DOHH2 (cell line): ENCODE data around the gene MRPL11.

Experiments
- EZH2phosphoT487 ChIP-seq: fragments of 200-600 bp; sonication (generic); IDR thresholded peaks from 2 replicates; pipeline ENCODE4 v1.6.1; 2017; ENCODE audit warnings: borderline replicate concordance, mild to moderate bottlenecking, antibody characterized with exemption, low read length, moderate library complexity, mixed read lengths
- TF ChIP-seq, protein P1 (sequence below): fragments of 200-600 bp; sonication (generic); IDR thresholded peaks from one replicate; pipeline ENCODE4 v1.5.1; 2014; ENCODE audit warnings: antibody characterized with exemption, mild to moderate bottlenecking, low read depth, low read length; ENCODE audit not compliant: poor library complexity, severe bottlenecking

DNA sequence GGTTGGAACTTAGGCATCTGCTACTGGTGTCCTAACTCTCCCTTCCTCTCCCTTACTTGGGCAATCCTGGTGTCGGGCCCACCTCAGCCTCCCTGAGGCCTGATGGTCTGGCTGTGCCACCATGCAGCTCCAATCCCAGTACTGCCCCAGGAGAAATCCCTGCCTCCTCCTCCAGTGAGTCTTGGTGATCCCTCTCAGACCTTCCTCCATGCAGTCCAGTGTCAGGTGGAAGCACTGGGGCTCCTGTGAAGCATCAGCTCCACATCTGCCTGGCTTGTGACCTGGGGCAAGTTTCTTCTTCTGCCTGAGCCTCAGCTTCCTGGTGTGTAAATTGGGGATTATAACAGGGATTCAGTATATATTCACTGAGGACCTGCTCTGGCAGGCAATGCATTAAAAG lies 26.3 kb upstream of the MRPL11 start:
- TF ChIP-seq, protein P1, sequence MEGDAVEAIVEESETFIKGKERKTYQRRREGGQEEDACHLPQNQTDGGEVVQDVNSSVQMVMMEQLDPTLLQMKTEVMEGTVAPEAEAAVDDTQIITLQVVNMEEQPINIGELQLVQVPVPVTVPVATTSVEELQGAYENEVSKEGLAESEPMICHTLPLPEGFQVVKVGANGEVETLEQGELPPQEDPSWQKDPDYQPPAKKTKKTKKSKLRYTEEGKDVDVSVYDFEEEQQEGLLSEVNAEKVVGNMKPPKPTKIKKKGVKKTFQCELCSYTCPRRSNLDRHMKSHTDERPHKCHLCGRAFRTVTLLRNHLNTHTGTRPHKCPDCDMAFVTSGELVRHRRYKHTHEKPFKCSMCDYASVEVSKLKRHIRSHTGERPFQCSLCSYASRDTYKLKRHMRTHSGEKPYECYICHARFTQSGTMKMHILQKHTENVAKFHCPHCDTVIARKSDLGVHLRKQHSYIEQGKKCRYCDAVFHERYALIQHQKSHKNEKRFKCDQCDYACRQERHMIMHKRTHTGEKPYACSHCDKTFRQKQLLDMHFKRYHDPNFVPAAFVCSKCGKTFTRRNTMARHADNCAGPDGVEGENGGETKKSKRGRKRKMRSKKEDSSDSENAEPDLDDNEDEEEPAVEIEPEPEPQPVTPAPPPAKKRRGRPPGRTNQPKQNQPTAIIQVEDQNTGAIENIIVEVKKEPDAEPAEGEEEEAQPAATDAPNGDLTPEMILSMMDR = no peak
- TF ChIP-seq EZH2phosphoT487 = no peak
